H1 (cell line): ENCODE data around the gene OSR1. TPM values are rescaled to one million over a fixed set of nuclear protein-coding genes. Genes with fewer than 3 reads are reported as not detected.

Experiments
- CTCF ChIA-PET: fragments of 300-600 bp; sonication (Branson Sonifier 250); formaldehyde crosslinking; loops from one replicate; lab custom pipeline; 2021; ENCODE audit not compliant: partially characterized antibody; lab: Charles Lee
- POLR2A ChIA-PET: fragments of 300-600 bp; sonication (Branson Sonifier 250); formaldehyde crosslinking; loops from one replicate; lab custom pipeline; 2021; ENCODE audit warnings: inconsistent platforms; ENCODE audit not compliant: partially characterized antibody; lab: Charles Lee
- DNase-seq, 2 experiments: peaks; one replicate each; pipeline versions ENCODE4 v3.0.0 to v3.0.0-alpha.2; 2010 to 2022; ENCODE audit warnings: low spot score in 2 of 2, low read depth in 1 of 2, mixed read lengths in 1 of 2
- FAIRE-seq: peaks from 2 replicates; lab custom pipeline; 2011; peaks lifted over from hg19 to GRCh38; lab: Jason Lieb, UNC
- H2AFZ ChIP-seq: 2 replicates; pipeline ENCODE4 v1.8.1; 2012; ENCODE audit warnings: low read length, inconsistent platforms
- H2AK5ac ChIP-seq: 2 replicates; pipeline ENCODE4 v1.6.1; 2013; ENCODE audit warnings: low read depth, low read length
- H2BK120ac ChIP-seq: replicated peaks from 2 replicates; pipeline ENCODE3; 2013; ENCODE audit warnings: low read depth, low read length, inconsistent platforms
- H2BK12ac ChIP-seq: 2 replicates; pipeline ENCODE4 v1.6.1; 2013; ENCODE audit warnings: low read depth, low read length
- H2BK15ac ChIP-seq: 2 replicates; pipeline ENCODE4 v1.6.1; 2013; ENCODE audit warnings: low read length
- H2BK20ac ChIP-seq: 2 replicates; pipeline ENCODE4 v1.6.1; 2013; ENCODE audit warnings: low read length
- H2BK5ac ChIP-seq: 2 replicates; pipeline ENCODE4 v1.6.1; 2013; ENCODE audit warnings: low read depth, low read length
- H3K14ac ChIP-seq: 2 replicates; pipeline ENCODE4 v1.6.1; 2013; ENCODE audit warnings: inconsistent platforms; ENCODE audit not compliant: insufficient read length
- H3K18ac ChIP-seq: 2 replicates; pipeline ENCODE4 v1.6.1; 2013; ENCODE audit warnings: low read length; ENCODE audit errors: extremely low read depth
- H3K23ac ChIP-seq: 2 replicates; pipeline ENCODE4 v1.6.1; 2013; ENCODE audit warnings: inconsistent platforms; ENCODE audit not compliant: insufficient read length
- H3K23me2 ChIP-seq: 2 replicates; pipeline ENCODE4 v1.6.1; 2013; ENCODE audit warnings: low read depth, low read length
- H3K27ac ChIP-seq: 2 replicates; pipeline ENCODE4 v1.6.1; 2011; ENCODE audit warnings: low read depth, low read length, inconsistent platforms
- H3K27me3 ChIP-seq, 4 experiments: replicated peaks in 1 of 4; 1 replicate in 1 of 4; 2 replicates in 3 of 4; pipeline versions ENCODE4 v1.6.1 to v1.8.1; 2011 to 2013; ENCODE audit warnings: low read length in 3 of 4, mild to moderate bottlenecking in 3 of 4, inconsistent platforms in 2 of 4, mixed read lengths in 2 of 4, moderate library complexity in 1 of 4; ENCODE audit not compliant: control insufficient read depth in 3 of 4, insufficient read depth in 3 of 4; ENCODE audit errors: extremely low read depth in 1 of 4
- H3K36me3 ChIP-seq, 4 experiments: 2 replicates each; pipeline versions ENCODE4 v1.6.1 to v1.8.1; 2011 to 2013; ENCODE audit warnings: mild to moderate bottlenecking in 4 of 4, low read length in 3 of 4, moderate library complexity in 2 of 4, control low read depth in 1 of 4, inconsistent platforms in 1 of 4; ENCODE audit not compliant: insufficient read depth in 4 of 4, control insufficient read depth in 2 of 4
- H3K4ac ChIP-seq: replicated peaks from 2 replicates; pipeline ENCODE3; 2013; ENCODE audit warnings: low read length, low read depth, mixed read lengths, inconsistent platforms; ENCODE audit not compliant: insufficient read length
- H3K4me1 ChIP-seq, 4 experiments: replicated peaks in 1 of 4; 1 replicate in 1 of 4; 2 replicates in 3 of 4; pipeline versions ENCODE4 v1.6.1 to v1.8.1; 2011 to 2013; ENCODE audit warnings: low read length in 3 of 4, inconsistent platforms in 2 of 4, mixed read lengths in 1 of 4; ENCODE audit not compliant: insufficient read depth in 4 of 4, control insufficient read depth in 3 of 4
- H3K4me2 ChIP-seq, 2 experiments: 2 replicates each; pipeline versions ENCODE4 v1.6.1 to v1.8.1; 2011 to 2013; ENCODE audit warnings: low read depth in 2 of 2, low read length in 2 of 2, control low read depth in 1 of 2, inconsistent platforms in 1 of 2, mild to moderate bottlenecking in 1 of 2; ENCODE audit not compliant: insufficient read depth in 1 of 2
- H3K4me3 ChIP-seq, 4 experiments: fragments of 200-600, 300-600 bp in 1 of 4; sonication (generic), shearing (Covaris generic), sonication (Bioruptor Twin) in 1 of 4; 2 replicates each; pipeline versions ENCODE4 v1.5.1 to v1.8.1; 2011 to 2016; ENCODE audit warnings: low read length in 4 of 4, low read depth in 3 of 4, control low read depth in 2 of 4, inconsistent platforms in 2 of 4, mild to moderate bottlenecking in 2 of 4, mixed read lengths in 1 of 4, moderate library complexity in 1 of 4; ENCODE audit not compliant: insufficient read depth in 2 of 4; ENCODE audit errors: extremely low read depth in 1 of 4
- H3K56ac ChIP-seq: replicated peaks from 2 replicates; pipeline ENCODE3; 2013; ENCODE audit warnings: low read depth, mild to moderate bottlenecking, mixed read lengths, low read length, inconsistent platforms; ENCODE audit not compliant: insufficient read length
- H3K79me1 ChIP-seq: 2 replicates; pipeline ENCODE4 v1.6.1; 2013; ENCODE audit warnings: low read depth, low read length, control low read depth
- H3K79me2 ChIP-seq, 2 experiments: 2 replicates each; pipeline versions ENCODE4 v1.6.1 to v1.8.1; 2012 to 2013; ENCODE audit warnings: low read length in 2 of 2, mild to moderate bottlenecking in 2 of 2, inconsistent platforms in 1 of 2; ENCODE audit not compliant: insufficient read depth in 2 of 2, control insufficient read depth in 1 of 2
- H3K9ac ChIP-seq, 4 experiments: replicated peaks in 1 of 4; 1 replicate in 1 of 4; 2 replicates in 3 of 4; pipeline versions ENCODE4 v1.6.1 to v1.8.1; 2011 to 2013; ENCODE audit warnings: low read depth in 3 of 4, low read length in 3 of 4, control low read depth in 2 of 4, mild to moderate bottlenecking in 2 of 4, moderate library complexity in 2 of 4, inconsistent platforms in 1 of 4; ENCODE audit errors: extremely low read depth in 1 of 4
- H3K9me3 ChIP-seq, 2 experiments: 2 replicates each; pipeline versions ENCODE4 v1.6.1 to v1.8.1; 2012 to 2013; ENCODE audit warnings: mild to moderate bottlenecking in 2 of 2, moderate library complexity in 2 of 2, control low read depth in 1 of 2, inconsistent platforms in 1 of 2, low read depth in 1 of 2, low read length in 1 of 2, mixed read lengths in 1 of 2; ENCODE audit not compliant: insufficient read depth in 2 of 2
- H4K20me1 ChIP-seq, 2 experiments: replicated peaks in 1 of 2; 2 replicates each; pipeline versions ENCODE3 to v1.8.1; 2011 to 2013; ENCODE audit warnings: inconsistent platforms in 2 of 2, low read length in 2 of 2, mild to moderate bottlenecking in 1 of 2; ENCODE audit not compliant: insufficient read depth in 2 of 2, control insufficient read depth in 1 of 2
- H4K5ac ChIP-seq: 2 replicates; pipeline ENCODE4 v1.6.1; 2013; ENCODE audit warnings: low read length, low read depth, mixed read lengths, inconsistent platforms; ENCODE audit not compliant: insufficient read length
- H4K8ac ChIP-seq: 2 replicates; pipeline ENCODE4 v1.8.0; 2013; ENCODE audit warnings: mild to moderate bottlenecking, moderate library complexity, low read length, inconsistent platforms; ENCODE audit not compliant: insufficient read depth; ENCODE audit errors: extremely low read depth
- H4K91ac ChIP-seq: replicated peaks from 2 replicates; pipeline ENCODE3; 2013; ENCODE audit warnings: low read length, mixed read lengths, inconsistent platforms; ENCODE audit not compliant: insufficient read length
- BCL11A ChIP-seq, 2 experiments: IDR thresholded peaks; one replicate each; pipeline ENCODE4 v1.6.1; 2011; ENCODE audit warnings: low read depth in 2 of 2, low read length in 2 of 2, mild to moderate bottlenecking in 2 of 2
- NRF1 ChIP-seq: IDR thresholded peaks from 2 replicates; pipeline ENCODE4 v1.6.1; 2011; ENCODE audit warnings: mild to moderate bottlenecking, low read depth, low read length, improper control_type of control experiment
- RFX5 ChIP-seq: IDR thresholded peaks from 2 replicates; pipeline ENCODE4 v1.6.1; 2011; ENCODE audit warnings: low read depth, low read length, improper control_type of control experiment, borderline replicate concordance
- TCF12 ChIP-seq: IDR thresholded peaks from 2 replicates; pipeline ENCODE4 v1.6.1; 2011; ENCODE audit warnings: low read depth, mild to moderate bottlenecking, low read length
- WGBS, 2 experiments: shearing (Covaris generic) in 1 of 2; methylation state at CpG; one replicate each; pipeline versions ENCODE4 v1.1.6 to v1.1.7; 2013 to 2015; ENCODE audit warnings: low lambda C conversion rate in 2 of 2, mixed read lengths in 2 of 2, inconsistent platforms in 1 of 2, low coverage in 1 of 2, missing lambda C conversion rate in 1 of 2; ENCODE audit not compliant: insufficient replicate concordance in 2 of 2, insufficient coverage in 1 of 2, insufficient read length in 1 of 2; ENCODE audit errors: extremely low coverage in 1 of 2, missing lambda C conversion rate in 1 of 2; 5-methylcytosine and 5-hydroxymethylcytosine counted together
- polyA plus RNA-seq, 7 experiments: library from polyadenylated mRNA; depleted of rRNA in 3 of 7; stranded (reverse) in 5 of 7; unstranded in 2 of 7; fragments of >200 nt in 5 of 7; fragments of 200-250 nt in 2 of 7; gene quantifications; 1 replicate in 5 of 7; 2 replicates in 1 of 7; 4 replicates in 1 of 7; pipeline versions ENCODE4 v1.2.1 to v1.2.3, GENCODE V29; 2011 to 2013; ENCODE audit warnings: missing spikeins in 2 of 7, mixed read lengths in 2 of 7
- total RNA-seq: library from RNA; stranded (reverse); fragmentation: NEBNext Ultra II Directional; extraction: Animal tissue kit (Norgen Biotek cat#: 25700); gene quantifications from 2 replicates; pipeline ENCODE4 v1.2.1, GENCODE V29; 2021

OSR1 gene
- total and polyA plus RNA-seq, 2 of the 8 experiments (the other 6 are each of a cell fraction or from before 2014, with no cell fraction given) = 0.05 to 0.22 TPM

DNA sequence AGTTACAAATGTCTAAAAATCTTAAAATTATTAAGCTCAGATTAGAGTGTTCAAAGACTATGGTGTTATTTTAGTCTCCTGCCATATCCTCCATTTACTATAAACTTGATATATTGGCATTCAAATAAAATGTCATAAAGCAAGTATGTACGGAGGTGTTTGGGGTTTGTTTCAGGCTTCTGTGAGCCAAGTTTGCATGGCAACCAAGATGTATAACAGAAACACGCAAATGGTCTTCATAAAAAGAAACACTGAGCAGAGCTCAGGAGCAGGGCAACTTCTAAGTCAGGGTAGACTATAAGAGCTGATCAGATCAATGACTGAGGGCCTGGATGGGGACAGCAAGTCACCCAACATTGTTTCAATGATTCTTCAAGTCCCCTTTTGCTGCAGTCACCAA lies 20.5 kb upstream of the OSR1 start:
- Histone ChIP-seq H4K8ac (no peak overlapping the region), H2BK15ac (no peak overlapping the region), H3K79me1 (no peaks in the 10 kb centered on the region), H3K36me3 (no peaks in the 10 kb centered on the region), H3K9me3 (no peaks in the 10 kb centered on the region), H3K27me3 (no peaks in the 10 kb centered on the region), H2BK120ac (no peak overlapping the region), H3K4ac (no peak overlapping the region), H2AFZ (no peak overlapping the region), H3K56ac (no peak overlapping the region), H3K23me2 (no peaks in the 10 kb centered on the region), H3K4me3 (no peak overlapping the region), H3K14ac (no peak overlapping the region), H2BK5ac (no peak overlapping the region), H2AK5ac (no peak overlapping the region), H3K18ac (no peak overlapping the region), H3K4me1 (no peaks in the 10 kb centered on the region), H3K9ac (no peak overlapping the region), H2BK12ac (no peak overlapping the region), H2BK20ac (no peak overlapping the region), H3K4me2 (no peak overlapping the region), H4K5ac (no peak overlapping the region), H4K20me1 (no peaks in the 10 kb centered on the region), H3K79me2 (no peaks in the 10 kb centered on the region), H4K91ac (no peak overlapping the region), H3K27ac (no peak overlapping the region), H3K23ac (no peak overlapping the region)
- FAIRE-seq = no peak
- TF ChIP-seq BCL11A (IDR thresholded peaks at IDR 0.05; ENCODE audit: low read depth in 2 of 2, low read length in 2 of 2) (no peak), RFX5 (no peak), TCF12 (no peak), NRF1 (no peak)
- 100% methylated on average over 2 of the region's 2 CpGs; no CpG with 5 or more reads in 1 of the 2 experiments for WGBS, 2 experiments
- ChIA-PET POLR2A (no interaction called here), CTCF (interaction anchor here (1.3 to 2.7 kb wide), 5 partner anchors 10 to 278 kb away, joined by 3 to 7 read pairs (median 4); no protein-coding TSS in a partner anchor)
- no peak for DNase-seq
